T-helper 1 cell (primary cell): ENCODE results near the gene MR1.

Experiments used
- DNase-seq, 5 donors: peaks; one replicate each; pipeline ENCODE4 v3.0.0-alpha.2; 2012 to 2020

The MR1 gene

GRCh38 chr1:181092883-181093458 is 59.2 kb downstream of the MR1 start:
- DNase-seq, result no peak

GRCh38 chr1:181094416-181095212 is 60.8 kb downstream of the MR1 start:
- no peak for DNase-seq

GRCh38 chr1:181095260-181095659 is 61.5 kb downstream of the MR1 start:
- no peak for DNase-seq

- DNase-seq, result no peak
These were observed 62.0 kb downstream of the MR1 start for GRCh38 chr1:181095763-181096184.

GRCh38 chr1:181097242-181097641 is 63.5 kb downstream of the MR1 start:
- DNase-seq, result no peak

- peak in 1 of 5 donors; percentile 84 for DNase-seq
These were observed 65.6 kb downstream of the MR1 start for GRCh38 chr1:181099152-181100014.

GRCh38 chr1:181100015-181100905 is 66.5 kb downstream of the MR1 start:
- DNase-seq, result no peak

- no peak for DNase-seq
These were observed 67.2 kb downstream of the MR1 start for GRCh38 chr1:181100934-181101333.

GRCh38 chr1:181101581-181102226 is 67.9 kb downstream of the MR1 start:
- DNase-seq, result no peak

GRCh38 chr1:181102841-181103240 is 69.1 kb downstream of the MR1 start:
- DNase-seq, result no peak

- DNase-seq, result no peak
These were observed 69.6 kb downstream of the MR1 start for GRCh38 chr1:181103399-181103798.

GRCh38 chr1:181104042-181104789 is 70.4 kb downstream of the MR1 start:
- no peak for DNase-seq

- DNase-seq, result peak; percentile 14 to 41 (median 34)
These were observed 71.0 kb downstream of the MR1 start for GRCh38 chr1:181104790-181105133.

GRCh38 chr1:181105134-181106021 is 71.6 kb downstream of the MR1 start:
- DNase-seq, result peak; percentile 89 to 96 (median 90)

- no peak for DNase-seq
These were observed 72.2 kb downstream of the MR1 start for GRCh38 chr1:181106022-181106312.

- no peak for DNase-seq
These were observed 72.7 kb downstream of the MR1 start for GRCh38 chr1:181106479-181106878.

GRCh38 chr1:181107711-181108110 is 73.9 kb downstream of the MR1 start:
- DNase-seq, result no peak

- no peak for DNase-seq
These were observed 74.6 kb downstream of the MR1 start for GRCh38 chr1:181108304-181108867.

GRCh38 chr1:181110013-181110412 is 76.2 kb downstream of the MR1 start:
- no peak for DNase-seq
